Stimulated activated naive CD4-positive, alpha-beta T cell treated with Interleukin-2 at 50 U/mL for 16 hours (primary cell): ENCODE results near the gene DDX6.
"Not testable (repeated sequence)": the region's sequence is repeated elsewhere in the genome, so short reads cannot be mapped to it uniquely, and the experiment has no call there.

Experiments used
- DNase-seq: peaks from one replicate; lab custom pipeline; 2025; lab: John Stamatoyannopoulos, UW

Gene DDX6

GRCh38 chr11:118791111-118791960, at the start of gene DDX6:
Gene DDX6 (minus strand): TSS chr11:118791164. CDS start chr11:118786251, 4,913 bp downstream.
- peak; percentile 90 for DNase-seq

GRCh38 chr11:118838905-118839553, 48.1 kb upstream of the DDX6 start:
- no peak for DNase-seq

GRCh38 chr11:118837868-118838267, 46.9 kb upstream of the DDX6 start:
- no peak for DNase-seq

DNA sequence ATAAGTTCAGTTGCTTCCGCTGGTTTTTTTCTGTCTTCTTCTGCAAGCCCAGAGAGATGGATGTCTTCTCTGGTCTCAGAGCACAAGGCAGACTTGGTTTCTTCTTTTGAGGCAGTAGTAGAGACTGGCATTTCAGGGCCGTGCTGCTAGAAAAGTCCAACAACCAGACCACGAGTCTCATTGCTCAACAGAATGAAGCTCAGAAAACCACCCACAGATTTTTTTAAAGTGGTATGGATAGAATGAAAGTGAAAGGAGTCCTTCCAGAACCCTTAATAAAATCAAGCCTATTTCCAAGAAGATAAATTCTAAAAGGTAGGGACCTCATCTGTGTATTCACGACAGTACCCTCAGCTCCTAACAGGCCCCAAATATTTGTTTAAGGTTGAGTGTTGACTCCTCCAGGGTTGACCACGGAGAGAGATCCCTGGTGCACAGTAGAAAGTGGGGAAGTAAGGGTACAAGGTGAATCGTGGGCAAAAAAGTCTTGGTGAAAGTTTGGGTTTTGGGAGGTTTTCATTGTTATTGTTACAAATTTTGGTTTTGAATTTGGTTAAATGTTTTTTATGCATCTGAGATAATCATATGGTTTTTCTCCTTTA, 43.6 kb upstream of the DDX6 start:
- no peak for DNase-seq

- no peak for DNase-seq
Observed at GRCh38 chr11:118827118-118827517, 36.2 kb upstream of the DDX6 start.

DNA sequence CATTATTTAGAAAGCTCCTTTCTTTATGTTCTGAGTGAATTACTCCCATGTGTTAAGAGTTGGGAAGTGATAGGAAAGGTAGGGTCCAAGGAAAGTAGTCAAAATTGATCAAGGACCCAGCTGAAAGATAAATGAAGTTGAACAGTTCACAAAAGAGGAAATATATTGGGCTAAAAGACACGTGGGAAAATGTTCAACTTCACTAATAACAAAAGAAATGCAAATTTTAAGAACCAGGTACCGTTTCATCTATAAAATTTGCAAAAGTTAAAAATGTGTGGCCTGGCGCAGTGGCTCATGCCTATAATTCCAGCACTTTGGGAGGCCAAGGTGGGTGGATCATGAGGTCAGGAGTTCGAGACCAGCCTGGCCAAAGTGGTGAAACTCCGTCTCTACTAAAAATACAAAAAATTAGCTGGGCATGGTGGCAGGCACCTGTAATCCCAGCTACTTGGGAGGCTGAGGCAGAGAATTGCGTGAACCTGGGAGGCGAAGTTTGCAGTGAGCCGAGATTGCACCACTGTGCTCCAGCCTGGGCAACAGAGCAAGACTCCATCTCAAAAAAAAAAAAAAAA, 32.1 kb upstream of the DDX6 start:
- not testable (repeated sequence) for DNase-seq

DNA sequence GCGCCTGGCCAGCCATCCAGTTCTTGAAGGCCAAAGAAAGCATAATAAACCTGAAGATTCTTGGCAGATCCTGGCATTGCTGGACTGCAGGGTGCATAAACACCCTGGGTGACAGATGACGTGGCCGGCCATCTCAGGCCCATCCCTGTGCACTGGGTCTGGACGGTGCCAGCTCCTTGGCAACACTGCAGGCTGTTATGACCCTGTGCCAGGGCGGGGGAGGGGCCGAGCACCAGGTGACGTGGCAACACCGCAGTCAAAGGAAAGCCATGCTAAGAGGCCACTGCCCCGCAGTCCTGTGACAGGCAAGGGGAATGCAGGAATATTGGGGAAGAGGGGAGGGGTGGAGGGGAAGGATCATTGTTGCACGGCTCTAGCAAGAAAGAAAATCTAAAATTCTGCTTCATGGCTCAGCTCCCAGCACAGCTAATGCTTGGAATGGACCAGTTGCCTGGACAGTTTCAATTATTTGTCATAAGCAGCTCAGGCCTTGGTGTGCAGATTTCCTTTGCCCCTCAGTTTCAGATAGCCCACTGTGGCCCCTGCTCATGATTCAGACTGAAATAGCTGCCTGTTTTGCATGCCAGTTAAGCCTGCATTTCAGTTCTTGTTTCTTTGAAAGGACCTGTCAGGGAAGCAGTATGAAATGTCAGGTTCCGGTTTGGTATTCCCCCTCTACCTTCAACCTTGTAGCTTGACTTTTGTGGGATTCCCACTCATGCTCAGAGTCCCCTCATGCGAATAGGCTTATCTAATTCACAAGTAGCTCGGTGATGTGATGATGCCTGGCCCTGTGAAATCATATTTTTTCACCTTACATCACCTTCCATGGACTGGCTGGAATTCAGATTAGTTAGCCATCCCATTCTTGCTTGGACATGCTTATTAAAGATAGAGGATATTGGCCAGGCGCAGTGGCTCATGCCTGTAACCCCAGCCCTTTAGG, 29.7 kb upstream of the DDX6 start:
- DNase-seq: no peak

DNA sequence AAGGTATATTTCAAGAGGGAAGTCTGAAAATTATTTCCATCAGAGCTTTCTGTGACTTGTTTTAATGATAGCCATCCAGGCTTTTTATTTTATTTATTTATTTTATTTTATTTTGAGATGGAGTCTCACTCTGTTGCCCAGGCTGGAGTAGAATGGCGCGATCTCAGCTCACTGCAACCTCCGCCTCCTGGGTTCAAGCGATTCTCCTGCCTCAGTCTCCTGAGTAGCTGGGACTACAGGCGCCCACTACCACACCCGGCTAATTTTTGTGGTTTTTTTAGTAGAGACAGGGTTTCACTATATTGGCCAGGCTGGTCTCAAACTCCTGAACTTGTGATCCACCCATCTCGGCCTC, 29.0 kb upstream of the DDX6 start:
- DNase-seq: not testable (repeated sequence)

DNA sequence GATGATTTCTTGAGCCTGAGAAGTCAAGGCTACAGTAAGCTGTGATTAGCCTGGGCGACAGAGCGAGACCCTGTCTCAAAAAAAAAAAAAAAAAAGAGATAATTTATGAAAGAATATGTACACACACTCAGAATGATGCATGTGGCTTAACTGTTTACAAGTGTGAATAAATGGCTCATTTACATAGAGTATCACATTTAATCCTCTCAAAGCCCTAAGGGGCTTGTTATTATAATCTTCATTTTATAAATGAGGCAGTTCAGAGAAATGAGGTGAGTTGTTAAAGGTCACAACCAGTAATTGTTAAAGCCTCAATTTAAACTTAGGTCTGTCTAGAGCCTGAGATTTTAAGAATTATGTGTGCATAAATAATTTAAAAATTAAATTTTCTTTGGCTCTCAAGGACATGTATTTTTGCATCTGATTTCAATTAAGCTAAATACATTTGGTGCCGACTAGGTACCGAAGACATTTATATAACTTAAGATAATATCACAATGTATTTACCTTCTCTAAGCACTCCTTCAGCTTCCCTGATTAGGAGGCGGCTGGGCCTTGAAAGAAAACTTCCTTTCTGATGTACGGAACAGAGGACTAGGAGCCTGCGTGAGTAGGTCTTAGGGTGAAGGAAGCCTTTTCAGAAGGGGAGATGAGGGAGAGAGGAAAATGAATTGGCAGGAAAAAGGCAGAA, 28.5 kb upstream of the DDX6 start:
- DNase-seq: no peak

- no peak for DNase-seq
Observed at GRCh38 chr11:118818130-118818529, 27.2 kb upstream of the DDX6 start.

GRCh38 chr11:118813551-118813950, 22.6 kb upstream of the DDX6 start:
- DNase-seq: no peak

- DNase-seq: no peak
Observed at GRCh38 chr11:118812485-118812884, 21.5 kb upstream of the DDX6 start.

DNA sequence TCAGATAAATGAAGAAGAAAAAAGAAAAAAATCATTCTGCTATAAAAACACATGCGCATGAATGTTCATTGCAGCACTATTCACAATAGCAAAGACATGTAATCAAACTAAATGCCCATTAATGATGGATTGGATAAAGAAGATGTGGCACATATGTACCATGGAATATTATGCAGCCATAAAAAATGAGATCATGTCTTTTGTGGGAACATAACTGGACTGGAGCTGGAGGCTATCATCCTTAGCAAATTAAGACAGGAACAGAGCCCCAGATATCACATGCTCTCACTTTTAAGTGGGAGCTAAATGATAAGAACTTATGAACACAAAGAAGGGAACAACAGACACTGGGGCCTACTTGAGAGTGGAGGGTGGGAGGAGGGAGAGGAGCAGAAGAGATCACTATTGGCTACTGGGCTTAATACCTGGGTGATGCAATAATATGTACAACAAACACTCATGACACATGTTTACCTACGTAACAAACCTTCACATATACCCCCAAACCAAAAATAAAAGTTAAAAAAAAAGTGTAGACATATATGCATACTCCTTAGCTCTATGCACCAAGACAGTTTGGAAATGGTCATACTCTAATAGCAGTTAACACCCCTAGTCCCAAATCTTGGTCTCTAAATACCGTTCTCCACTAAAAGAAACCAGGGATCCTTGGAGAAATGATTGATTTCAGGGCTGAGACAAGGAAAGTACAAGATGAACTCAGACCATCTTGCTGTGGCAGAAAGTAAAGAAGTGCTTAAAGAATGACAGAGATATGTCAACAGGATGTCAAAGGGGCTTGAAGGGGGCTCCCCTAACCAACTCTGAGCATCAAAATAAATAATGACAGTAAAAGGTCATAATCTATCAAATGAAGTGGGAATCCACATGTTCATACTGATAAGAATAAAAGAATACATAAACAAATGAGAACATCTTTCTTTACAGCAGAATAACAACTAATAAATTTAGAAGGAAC, 17.1 kb upstream of the DDX6 start:
- DNase-seq: no peak

- DNase-seq: no peak
Observed at GRCh38 chr11:118806400-118806799, 15.4 kb upstream of the DDX6 start.

DNA sequence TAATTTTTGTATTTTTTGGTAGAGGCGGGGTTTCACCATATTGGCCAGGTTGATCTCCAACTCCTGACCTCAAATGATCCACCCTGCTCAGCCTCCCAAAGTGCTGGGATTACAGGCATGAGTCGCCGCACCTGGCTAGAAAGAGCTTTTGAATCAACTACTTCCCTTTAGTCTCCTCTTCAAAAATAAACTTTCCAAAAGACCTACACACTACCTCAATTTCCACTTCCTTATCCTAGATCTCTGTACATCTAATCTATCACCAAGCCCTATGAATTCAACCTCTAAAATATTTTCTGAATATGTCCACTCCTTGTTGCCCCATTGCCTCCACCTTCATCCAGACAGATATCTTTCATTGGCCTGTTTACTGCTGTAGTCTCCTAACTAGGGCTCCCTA, 13.1 kb upstream of the DDX6 start:
- DNase-seq: no peak

DNA sequence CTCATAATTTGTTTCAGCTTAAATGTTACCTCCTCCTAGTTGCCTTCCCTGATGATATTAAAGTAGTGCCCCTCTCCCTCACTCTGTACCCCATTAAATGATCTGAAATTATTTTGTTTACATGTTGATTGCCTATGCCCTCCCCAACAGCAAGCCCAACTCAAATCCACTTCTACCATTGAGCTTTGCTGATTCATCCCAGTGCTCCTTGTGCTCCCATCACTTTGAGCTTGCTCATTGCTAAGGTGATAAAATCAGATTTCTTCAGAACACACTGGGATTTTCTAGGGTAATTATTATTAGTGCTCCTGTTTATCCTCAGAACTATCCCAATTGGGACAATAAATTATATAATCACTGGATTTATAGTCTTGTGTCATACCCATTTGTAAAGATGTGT, 8.4 kb upstream of the DDX6 start:
- DNase-seq: no peak

DNA sequence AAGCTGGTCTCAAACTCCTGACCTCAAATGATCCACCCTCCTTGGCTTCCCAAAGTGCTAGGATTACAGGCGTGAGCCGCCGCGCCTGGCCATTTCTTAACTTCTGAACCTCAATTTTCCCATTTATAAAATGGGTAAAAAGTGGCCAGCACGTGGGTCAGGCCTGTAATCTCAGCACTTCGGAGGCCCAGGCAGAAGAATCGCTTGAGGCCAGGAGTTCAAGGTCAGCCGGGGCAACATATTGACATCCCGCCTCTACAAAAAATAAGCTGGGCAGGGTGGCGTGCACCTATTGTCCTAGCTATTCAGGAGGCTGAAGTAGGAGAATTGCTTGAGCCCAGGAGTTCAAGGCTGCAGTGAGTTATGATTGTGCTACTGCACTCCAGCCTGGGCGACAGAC, 6.5 kb upstream of the DDX6 start:
- DNase-seq: no peak

GRCh38 chr11:118792570-118793124, 1.7 kb upstream of the DDX6 start:
- peak; percentile 58 for DNase-seq

- DNase-seq: peak; percentile 28
Observed at GRCh38 chr11:118791961-118792569, 1.1 kb upstream of the DDX6 start.
